HG02623 (cell line): Measurements from ENCODE around the gene FAM107A.

ENCODE experiments used
- ATAC-seq: cut with Tn5 transposase; IDR thresholded peaks from one replicate; pipeline ENCODE4 v1.9.1; 2021; ENCODE audit warnings: moderate library complexity; ENCODE audit not compliant: unreplicated experiment

Gene FAM107A

GRCh38 chr3:58568572-58569286 is 8.5 kb downstream of the FAM107A start:
- no peak for ATAC-seq

GRCh38 chr3:58567251-58567515 is 10.0 kb downstream of the FAM107A start:
- no peak for ATAC-seq

- no peak for ATAC-seq
Measured at GRCh38 chr3:58566398-58567250, 10.6 kb downstream of the FAM107A start.

GRCh38 chr3:58565621-58566397 is 11.4 kb downstream of the FAM107A start:
- ATAC-seq, result no peak

GRCh38 chr3:58564456-58565160 is 12.6 kb downstream of the FAM107A start:
- no peak for ATAC-seq

GRCh38 chr3:58564054-58564453 is 13.1 kb downstream of the FAM107A start:
- ATAC-seq, result no peak

GRCh38 chr3:58563386-58564035 is 13.7 kb downstream of the FAM107A start:
- no peak for ATAC-seq

GRCh38 chr3:58562498-58562897 is 14.7 kb downstream of the FAM107A start:
- no peak for ATAC-seq

- no peak for ATAC-seq
Measured at GRCh38 chr3:58560771-58561311, 16.4 kb downstream of the FAM107A start.

- ATAC-seq, result no peak
Measured at GRCh38 chr3:58559586-58559985, 17.6 kb downstream of the FAM107A start.

GRCh38 chr3:58557491-58557890 is 19.7 kb downstream of the FAM107A start:
- ATAC-seq, result no peak

GRCh38 chr3:58556761-58557221 is 20.4 kb downstream of the FAM107A start:
- no peak for ATAC-seq

GRCh38 chr3:58556001-58556400 is 21.2 kb downstream of the FAM107A start:
- no peak for ATAC-seq

GRCh38 chr3:58555203-58555602 is 22.0 kb downstream of the FAM107A start:
- ATAC-seq, result no peak

- ATAC-seq, result no peak
Measured at GRCh38 chr3:58553003-58553402, 24.2 kb downstream of the FAM107A start.

GRCh38 chr3:58551636-58552180 is 25.5 kb downstream of the FAM107A start:
- no peak for ATAC-seq

GRCh38 chr3:58544541-58544940 is 32.6 kb downstream of the FAM107A start:
- ATAC-seq, result no peak

GRCh38 chr3:58540176-58540858 is 36.9 kb downstream of the FAM107A start:
- ATAC-seq, result no peak

- no peak for ATAC-seq
Measured at GRCh38 chr3:58539626-58540025, 37.6 kb downstream of the FAM107A start.
